Measurements from ENCODE around the gene ZFPM1. TPM values are rescaled to one million over a fixed set of nuclear protein-coding genes. Genes with fewer than 3 reads are reported as not detected.

ZFPM1 gene
- total RNA-seq, 2 donors from 2014 or later, result 4.1 to 21.5 TPM

DNA sequence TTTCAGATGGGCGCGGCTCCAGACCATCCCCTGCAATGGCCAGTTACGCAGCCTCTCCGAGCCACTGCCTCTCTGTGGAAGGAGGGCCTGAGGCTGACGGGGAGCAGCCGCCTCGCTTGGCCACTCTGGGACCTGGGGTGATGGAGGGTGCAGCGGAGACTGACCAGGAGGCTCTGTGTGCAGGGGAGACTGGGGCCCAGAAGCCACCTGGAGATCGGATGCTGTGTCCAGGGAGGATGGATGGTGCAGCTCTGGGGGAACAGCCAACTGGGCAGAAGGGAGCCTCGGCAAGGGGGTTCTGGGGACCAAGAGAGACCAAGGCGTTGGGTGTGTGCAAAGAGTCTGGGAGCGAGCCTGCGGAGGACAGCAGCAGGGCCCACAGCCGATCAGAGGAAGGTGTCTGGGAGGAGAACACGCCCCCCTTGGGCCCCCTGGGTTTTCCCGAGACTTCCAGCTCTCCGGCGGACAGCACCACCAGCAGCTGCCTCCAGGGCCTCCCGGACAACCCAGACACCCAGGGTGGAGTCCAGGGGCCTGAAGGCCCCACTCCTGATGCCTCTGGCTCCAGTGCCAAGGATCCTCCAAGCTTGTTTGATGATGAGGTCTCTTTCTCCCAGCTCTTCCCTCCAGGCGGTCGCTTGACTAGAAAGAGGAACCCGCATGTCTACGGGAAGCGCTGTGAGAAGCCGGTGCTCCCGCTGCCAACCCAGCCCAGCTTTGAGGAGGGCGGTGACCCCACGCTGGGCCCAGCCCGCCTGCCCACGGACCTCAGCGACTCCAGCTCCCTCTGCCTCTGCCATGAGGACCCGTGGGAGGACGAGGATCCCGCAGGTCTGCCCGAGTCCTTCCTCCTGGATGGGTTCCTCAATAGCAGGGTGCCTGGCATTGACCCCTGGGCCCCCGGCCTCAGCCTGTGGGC lies 17.4 kb upstream of the ZFPM1 start:
- H3K4me3 ChIP-seq, result no peak overlapping the region
- no peak for DNase-seq (ENCODE audit: low spot score)
- no peaks in the 10 kb centered on the region for H3K4me1 ChIP-seq (replicated peaks)
- H3K27ac ChIP-seq, result no peak overlapping the region
- H3K36me3 ChIP-seq, result no peaks in the 10 kb centered on the region
- no peaks in the 10 kb centered on the region for H3K27me3 ChIP-seq (replicated peaks; ENCODE audit: insufficient read depth)
- no peaks in the 10 kb centered on the region for H3K9me3 ChIP-seq
- 90% methylated on average over 35 of the region's 36 CpGs for WGBS
- TF ChIP-seq POLR2AphosphoS5 (IDR thresholded peaks at IDR 0.05) (no peak), POLR2A (IDR thresholded peaks at IDR 0.05) (no peak)
- TF ChIP-seq, protein P1, sequence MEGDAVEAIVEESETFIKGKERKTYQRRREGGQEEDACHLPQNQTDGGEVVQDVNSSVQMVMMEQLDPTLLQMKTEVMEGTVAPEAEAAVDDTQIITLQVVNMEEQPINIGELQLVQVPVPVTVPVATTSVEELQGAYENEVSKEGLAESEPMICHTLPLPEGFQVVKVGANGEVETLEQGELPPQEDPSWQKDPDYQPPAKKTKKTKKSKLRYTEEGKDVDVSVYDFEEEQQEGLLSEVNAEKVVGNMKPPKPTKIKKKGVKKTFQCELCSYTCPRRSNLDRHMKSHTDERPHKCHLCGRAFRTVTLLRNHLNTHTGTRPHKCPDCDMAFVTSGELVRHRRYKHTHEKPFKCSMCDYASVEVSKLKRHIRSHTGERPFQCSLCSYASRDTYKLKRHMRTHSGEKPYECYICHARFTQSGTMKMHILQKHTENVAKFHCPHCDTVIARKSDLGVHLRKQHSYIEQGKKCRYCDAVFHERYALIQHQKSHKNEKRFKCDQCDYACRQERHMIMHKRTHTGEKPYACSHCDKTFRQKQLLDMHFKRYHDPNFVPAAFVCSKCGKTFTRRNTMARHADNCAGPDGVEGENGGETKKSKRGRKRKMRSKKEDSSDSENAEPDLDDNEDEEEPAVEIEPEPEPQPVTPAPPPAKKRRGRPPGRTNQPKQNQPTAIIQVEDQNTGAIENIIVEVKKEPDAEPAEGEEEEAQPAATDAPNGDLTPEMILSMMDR (IDR thresholded peaks at IDR 0.05), result no peak
- intact Hi-C loops (cut with DNase I), result loop anchor here (2.0 to 10.0 kb wide), 3 partner anchors 151 to 451 kb away; no protein-coding TSS in a partner anchor

DNA sequence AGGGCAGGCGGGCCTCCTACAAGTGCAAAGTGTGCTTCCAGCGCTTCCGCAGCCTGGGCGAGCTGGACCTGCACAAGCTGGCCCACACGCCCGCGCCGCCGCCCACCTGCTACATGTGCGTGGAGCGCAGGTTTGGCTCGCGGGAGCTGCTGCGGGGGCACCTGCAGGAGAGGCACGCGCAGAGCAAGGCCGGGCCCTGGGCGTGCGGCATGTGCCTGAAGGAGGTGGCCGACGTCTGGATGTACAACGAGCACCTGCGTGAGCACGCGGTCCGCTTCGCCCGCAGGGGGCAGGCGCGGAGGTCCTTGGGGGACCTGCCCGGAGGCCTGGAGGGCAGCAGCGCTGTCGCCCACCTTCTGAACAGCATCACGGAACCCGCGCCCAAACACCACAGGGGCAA lies 16.3 kb upstream of the ZFPM1 start:
- Histone ChIP-seq H3K36me3 (no peaks in the 10 kb centered on the region), H3K4me1 (replicated peaks) (no peaks in the 10 kb centered on the region), H3K4me3 (no peak overlapping the region), H3K27me3 (replicated peaks; ENCODE audit: insufficient read depth) (no peaks in the 10 kb centered on the region), H3K9me3 (no peaks in the 10 kb centered on the region), H3K27ac (no peak overlapping the region)
- intact Hi-C loops (cut with DNase I), result loop anchor here (2.0 to 10.0 kb wide), 3 partner anchors 152 to 452 kb away; no protein-coding TSS in a partner anchor
- 91% methylated on average over 36 of the region's 36 CpGs for WGBS
- TF ChIP-seq POLR2AphosphoS5 (IDR thresholded peaks at IDR 0.05), result no peak
- TF ChIP-seq POLR2A (IDR thresholded peaks at IDR 0.05), result no peak
- TF ChIP-seq, protein P1 (IDR thresholded peaks at IDR 0.05), result no peak
- DNase-seq (ENCODE audit: low spot score), result no peak

DNA sequence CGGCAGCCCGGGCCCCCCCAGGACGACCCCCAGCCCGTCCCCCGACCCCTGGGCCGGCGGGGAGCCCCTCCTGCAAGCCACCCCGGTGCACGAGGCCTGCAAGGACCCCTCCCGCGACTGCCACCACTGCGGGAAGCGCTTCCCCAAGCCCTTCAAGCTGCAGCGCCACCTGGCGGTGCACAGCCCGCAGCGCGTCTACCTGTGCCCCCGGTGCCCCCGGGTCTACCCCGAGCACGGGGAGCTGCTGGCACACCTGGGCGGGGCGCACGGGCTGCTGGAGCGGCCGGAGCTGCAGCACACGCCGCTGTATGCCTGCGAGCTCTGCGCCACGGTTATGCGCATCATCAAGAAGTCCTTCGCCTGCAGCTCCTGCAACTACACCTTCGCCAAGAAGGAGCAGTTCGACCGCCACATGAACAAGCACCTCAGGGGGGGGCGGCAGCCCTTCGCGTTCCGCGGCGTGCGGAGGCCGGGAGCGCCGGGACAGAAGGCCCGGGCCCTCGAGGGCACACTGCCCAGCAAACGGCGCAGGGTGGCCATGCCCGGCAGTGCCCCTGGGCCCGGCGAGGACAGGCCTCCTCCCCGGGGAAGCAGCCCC lies 15.6 kb upstream of the ZFPM1 start:
- Histone ChIP-seq H3K9me3 (no peaks in the 10 kb centered on the region), H3K36me3 (no peaks in the 10 kb centered on the region), H3K4me3 (no peak overlapping the region), H3K27me3 (replicated peaks; ENCODE audit: insufficient read depth) (no peaks in the 10 kb centered on the region), H3K4me1 (replicated peaks) (no peaks in the 10 kb centered on the region), H3K27ac (no peak overlapping the region)
- intact Hi-C loops (cut with DNase I), result loop anchor here (2.0 to 10.0 kb wide), 3 partner anchors 153 to 453 kb away; no protein-coding TSS in a partner anchor
- 28% methylated on average over 30 of the region's 55 CpGs for WGBS
- TF ChIP-seq, protein P1 (IDR thresholded peaks at IDR 0.05), result peak; percentile 90 to 93 (median 93)
- no peak for TF ChIP-seq POLR2A (IDR thresholded peaks at IDR 0.05)
- DNase-seq (ENCODE audit: low spot score), result no peak

DNA sequence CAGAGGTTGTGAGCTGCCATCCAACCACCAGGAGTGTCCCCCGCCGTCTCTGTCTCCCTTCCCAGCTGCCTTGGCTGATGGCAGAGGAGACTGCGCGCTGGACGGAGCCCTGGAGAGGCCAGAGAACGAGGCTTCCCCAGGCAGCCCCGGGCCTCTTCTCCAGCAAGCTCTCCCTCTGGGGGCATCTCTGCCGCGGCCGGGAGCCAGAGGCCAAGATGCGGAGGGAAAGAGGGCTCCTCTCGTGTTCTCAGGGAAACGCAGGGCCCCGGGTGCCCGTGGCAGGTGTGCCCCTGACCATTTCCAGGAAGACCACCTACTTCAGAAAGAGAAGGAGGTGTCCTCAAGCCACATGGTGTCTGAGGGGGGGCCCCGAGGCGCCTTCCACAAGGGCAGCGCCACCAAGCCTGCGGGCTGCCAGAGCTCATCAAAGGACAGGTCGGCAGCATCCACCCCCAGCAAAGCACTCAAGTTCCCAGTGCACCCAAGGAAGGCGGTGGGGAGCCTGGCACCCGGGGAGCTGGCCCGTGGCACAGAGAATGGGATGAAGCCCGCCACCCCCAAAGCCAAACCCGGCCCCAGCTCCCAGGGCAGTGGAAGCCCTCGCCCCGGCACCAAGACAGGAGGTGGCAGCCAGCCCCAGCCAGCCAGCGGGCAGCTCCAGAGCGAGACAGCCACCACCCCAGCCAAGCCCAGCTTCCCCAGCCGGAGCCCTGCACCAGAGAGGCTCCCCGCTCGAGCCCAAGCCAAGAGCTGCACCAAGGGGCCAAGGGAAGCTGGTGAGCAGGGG lies 14.8 kb upstream of the ZFPM1 start:
- DNase-seq (ENCODE audit: low spot score), result no peak
- Histone ChIP-seq H3K9me3 (no peaks in the 10 kb centered on the region), H3K4me3 (no peak overlapping the region), H3K27me3 (replicated peaks; ENCODE audit: insufficient read depth) (no peaks in the 10 kb centered on the region), H3K27ac (no peak overlapping the region), H3K36me3 (no peaks in the 10 kb centered on the region), H3K4me1 (replicated peaks) (no peaks in the 10 kb centered on the region)
- WGBS, result 94% methylated on average over 29 of the region's 32 CpGs
- intact Hi-C loops (cut with DNase I), result loop anchor here (10.0 kb wide), 2 partner anchors 153 to 453 kb away; no protein-coding TSS in a partner anchor
- TF ChIP-seq POLR2A (IDR thresholded peaks at IDR 0.05) (no peak), POLR2AphosphoS5 (IDR thresholded peaks at IDR 0.05) (no peak)
- TF ChIP-seq, protein P1 (IDR thresholded peaks at IDR 0.05), result no peak

Data from prostate gland (tissue), 2 donors.